ENCODE measurements around the gene DACH1. TPM values are rescaled to one million over a fixed set of nuclear protein-coding genes. Genes with fewer than 3 reads are reported as not detected.
"Not testable (repeated sequence)": the region's sequence is repeated elsewhere in the genome, so short reads cannot be mapped to it uniquely, and the experiment has no call there.

The DACH1 gene
- total RNA-seq, 1 experiment from 2014 or later: not detected

DNA sequence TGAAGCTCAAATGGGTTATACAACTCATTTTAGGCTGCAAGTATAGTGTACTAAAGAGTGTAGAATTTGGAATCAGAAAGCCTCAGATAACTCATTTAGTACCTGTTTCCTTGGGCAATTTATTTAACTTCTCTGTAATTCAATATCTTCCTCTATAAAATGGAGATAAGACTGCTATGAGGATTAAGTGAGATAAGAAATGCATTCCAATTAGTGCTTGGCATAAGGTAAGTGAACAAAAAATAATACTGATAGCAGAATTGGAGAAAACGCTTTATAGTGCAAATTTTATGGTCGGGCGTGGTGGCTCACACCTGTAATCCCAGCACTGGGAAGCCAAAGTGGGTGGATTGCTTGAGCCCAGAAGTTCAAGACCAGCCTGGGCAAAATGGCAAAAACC, 25.0 kb downstream of the DACH1 start:
- no peak for DNase-seq (ENCODE audit: low read depth)
- in situ Hi-C loops (cut with HindIII; ENCODE audit: low pct_unique_long_range_greater_than_20kb, low sequenced_read_pairs): no loop called here

GRCh38 chr13:71838842-71839241, 28.2 kb downstream of the DACH1 start:
- in situ Hi-C loops (cut with HindIII; ENCODE audit: low pct_unique_long_range_greater_than_20kb, low sequenced_read_pairs): no loop called here
- peak; percentile 10 for DNase-seq (ENCODE audit: low read depth)

GRCh38 chr13:71837582-71837981, 29.4 kb downstream of the DACH1 start:
- in situ Hi-C loops (cut with HindIII; ENCODE audit: low pct_unique_long_range_greater_than_20kb, low sequenced_read_pairs): not testable (repeated sequence)

GRCh38 chr13:71831716-71832115, 35.3 kb downstream of the DACH1 start:
- in situ Hi-C loops (cut with HindIII; ENCODE audit: low pct_unique_long_range_greater_than_20kb, low sequenced_read_pairs): no loop called here

More at GRCh38 chr13:71837582-71837981, 29.4 kb downstream of the DACH1 start:
- not testable (repeated sequence) for DNase-seq (ENCODE audit: low read depth)

DNA sequence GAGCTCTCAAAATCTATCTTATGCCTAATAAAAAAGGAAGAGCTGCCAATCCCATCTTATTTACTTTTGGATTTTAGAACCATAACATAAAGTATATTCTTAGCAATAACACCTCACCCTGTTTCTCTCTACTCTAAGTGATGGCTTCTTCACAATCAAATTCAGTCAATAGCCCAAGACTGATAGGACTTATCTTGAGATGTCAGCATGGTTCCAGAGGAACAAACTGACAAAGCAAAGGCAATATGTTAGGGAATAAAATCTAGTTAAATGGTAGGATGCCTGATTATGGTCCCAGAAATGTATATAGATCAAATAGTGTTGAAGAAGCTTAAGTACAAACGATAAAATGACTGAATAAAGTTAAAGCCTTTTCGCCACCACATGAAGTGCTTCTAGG, 36.3 kb downstream of the DACH1 start:
- no peak for DNase-seq (ENCODE audit: low read depth)

More at GRCh38 chr13:71831716-71832115, 35.3 kb downstream of the DACH1 start:
- DNase-seq (ENCODE audit: low read depth): no peak

DNA sequence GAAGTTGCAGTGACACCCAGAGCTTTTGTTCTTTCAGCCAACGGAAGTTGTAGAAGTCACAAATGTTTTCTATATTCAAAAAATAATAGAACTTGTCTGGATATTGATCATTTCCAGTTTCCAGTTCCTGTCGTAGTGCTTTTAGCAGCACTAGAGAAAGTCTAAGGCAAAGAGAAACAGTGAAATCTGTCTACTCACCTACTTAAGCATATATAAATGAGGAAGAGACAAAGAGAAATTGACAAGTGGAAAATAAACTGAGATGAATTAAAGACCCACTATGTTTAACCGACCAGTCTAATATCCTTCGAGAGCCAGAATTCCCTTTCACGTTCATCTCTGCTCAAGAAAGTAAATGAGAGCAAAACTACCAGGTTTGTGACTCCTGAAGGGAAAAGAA, 36.7 kb downstream of the DACH1 start:
- in situ Hi-C loops (cut with HindIII; ENCODE audit: low pct_unique_long_range_greater_than_20kb, low sequenced_read_pairs): no loop called here
- DNase-seq (ENCODE audit: low read depth): no peak

More for the DNA sequence above, 36.3 kb downstream of the DACH1 start:
- in situ Hi-C loops (cut with HindIII; ENCODE audit: low pct_unique_long_range_greater_than_20kb, low sequenced_read_pairs): no loop called here

- no peak for DNase-seq (ENCODE audit: low read depth)
- in situ Hi-C loops (cut with HindIII; ENCODE audit: low pct_unique_long_range_greater_than_20kb, low sequenced_read_pairs): no loop called here
Measured at GRCh38 chr13:71829547-71829946, 37.5 kb downstream of the DACH1 start.

DNA sequence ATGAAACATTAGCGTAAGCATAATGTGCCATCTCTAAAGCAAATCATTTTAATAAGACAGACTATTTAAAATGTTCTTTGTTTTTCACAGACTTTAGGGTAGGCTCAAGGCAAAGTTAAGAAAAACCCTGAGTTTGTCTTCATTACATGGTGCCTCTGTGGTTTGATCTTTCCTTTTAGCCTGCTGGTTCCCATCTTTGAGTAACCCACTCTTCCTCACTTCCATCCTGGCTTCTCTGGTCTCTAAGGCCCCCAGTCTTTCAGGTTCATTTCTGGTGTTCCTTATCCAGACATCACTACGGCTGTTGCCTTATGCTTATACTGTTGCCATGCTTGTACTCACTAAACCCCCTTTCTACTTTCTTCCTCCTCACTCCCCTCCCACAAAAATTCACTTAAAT, 38.4 kb downstream of the DACH1 start:
- in situ Hi-C loops (cut with HindIII; ENCODE audit: low pct_unique_long_range_greater_than_20kb, low sequenced_read_pairs): no loop called here

DNA sequence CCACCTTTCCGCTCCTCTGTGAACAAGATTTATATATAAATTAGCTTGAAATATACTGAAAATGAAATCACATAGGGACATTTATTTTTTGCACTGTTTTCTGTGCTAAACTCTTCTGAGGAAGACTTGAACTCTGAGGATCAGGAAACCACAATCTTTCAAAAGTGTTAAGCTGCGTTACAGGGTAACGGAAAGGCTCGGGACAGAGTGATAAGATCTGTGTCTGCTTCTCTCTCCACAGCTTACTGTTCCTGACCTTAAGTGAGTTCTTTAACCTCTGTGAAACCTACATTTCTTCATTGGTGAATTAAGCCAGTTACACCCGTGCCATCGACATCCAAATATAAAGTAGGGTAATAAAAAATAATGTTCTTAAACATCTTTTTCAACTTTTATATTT, 38.9 kb downstream of the DACH1 start:
- in situ Hi-C loops (cut with HindIII; ENCODE audit: low pct_unique_long_range_greater_than_20kb, low sequenced_read_pairs): no loop called here
- no peak for DNase-seq (ENCODE audit: low read depth)

More for the DNA sequence above, 38.4 kb downstream of the DACH1 start:
- no peak for DNase-seq (ENCODE audit: low read depth)

GRCh38 chr13:71827241-71827640, 39.8 kb downstream of the DACH1 start:
- DNase-seq (ENCODE audit: low read depth): no peak
- in situ Hi-C loops (cut with HindIII; ENCODE audit: low pct_unique_long_range_greater_than_20kb, low sequenced_read_pairs): no loop called here

- in situ Hi-C loops (cut with HindIII; ENCODE audit: low pct_unique_long_range_greater_than_20kb, low sequenced_read_pairs): no loop called here
- no peak for DNase-seq (ENCODE audit: low read depth)
Measured at GRCh38 chr13:71820699-71821098, 46.3 kb downstream of the DACH1 start.

- in situ Hi-C loops (cut with HindIII; ENCODE audit: low pct_unique_long_range_greater_than_20kb, low sequenced_read_pairs): no loop called here
- no peak for DNase-seq (ENCODE audit: low read depth)
Measured at GRCh38 chr13:71817335-71817734, 49.7 kb downstream of the DACH1 start.

DNA sequence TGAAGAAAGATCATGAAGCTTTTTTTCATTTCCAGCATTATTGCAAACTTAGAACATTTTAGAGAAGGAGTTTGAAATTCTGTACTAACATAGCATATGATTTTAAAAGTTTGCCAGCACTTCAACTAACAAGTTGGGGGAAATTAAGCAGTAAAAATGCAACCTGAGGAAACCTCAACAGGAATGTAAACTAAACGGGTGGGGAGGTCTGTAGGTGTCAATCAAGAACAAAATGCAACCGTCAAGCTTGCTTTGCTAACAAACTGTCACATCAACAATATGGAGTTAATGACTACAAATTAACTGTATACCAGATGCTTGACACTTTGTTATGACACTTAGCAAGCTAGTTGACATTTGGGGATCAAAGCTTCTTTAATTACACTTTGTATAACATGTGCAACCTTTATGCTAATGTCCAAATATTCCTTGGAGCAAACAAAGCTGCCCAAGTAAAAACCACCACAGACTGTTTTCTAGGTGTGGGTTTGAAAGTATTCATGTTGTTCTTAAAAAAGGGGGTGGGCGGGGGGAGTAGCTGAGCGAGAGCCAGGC, 52.1 kb downstream of the DACH1 start:
- DNase-seq (ENCODE audit: low read depth): no peak
- in situ Hi-C loops (cut with HindIII; ENCODE audit: low pct_unique_long_range_greater_than_20kb, low sequenced_read_pairs): no loop called here

GRCh38 chr13:71813187-71813586, 53.8 kb downstream of the DACH1 start:
- in situ Hi-C loops (cut with HindIII; ENCODE audit: low pct_unique_long_range_greater_than_20kb, low sequenced_read_pairs): no loop called here
- no peak for DNase-seq (ENCODE audit: low read depth)

GRCh38 chr13:71811344-71811743, 55.7 kb downstream of the DACH1 start:
- in situ Hi-C loops (cut with HindIII; ENCODE audit: low pct_unique_long_range_greater_than_20kb, low sequenced_read_pairs): no loop called here
- no peak for DNase-seq (ENCODE audit: low read depth)

DNA sequence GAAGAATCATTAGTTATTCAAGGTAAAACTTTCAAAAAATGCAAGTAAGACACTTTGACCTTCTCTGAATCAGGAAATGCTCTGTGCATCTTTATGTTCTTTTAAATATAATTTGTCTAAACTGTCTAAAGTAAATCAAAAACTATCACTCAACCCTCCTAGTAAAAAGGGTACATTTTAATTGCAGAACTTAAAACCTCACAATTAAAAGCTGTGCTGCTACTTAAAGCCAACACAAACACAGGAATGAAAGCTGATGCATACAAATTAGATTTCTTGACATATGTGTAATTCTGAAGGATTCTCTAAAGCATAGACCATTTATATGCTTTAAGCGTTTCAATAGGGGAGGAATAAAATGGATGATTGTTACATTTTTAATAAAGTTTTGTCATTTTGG, 58.3 kb downstream of the DACH1 start:
- DNase-seq (ENCODE audit: low read depth): no peak
- in situ Hi-C loops (cut with HindIII; ENCODE audit: low pct_unique_long_range_greater_than_20kb, low sequenced_read_pairs): no loop called here

GRCh38 chr13:71806886-71807285, 60.1 kb downstream of the DACH1 start:
- DNase-seq (ENCODE audit: low read depth): no peak
- in situ Hi-C loops (cut with HindIII; ENCODE audit: low pct_unique_long_range_greater_than_20kb, low sequenced_read_pairs): no loop called here

DNA sequence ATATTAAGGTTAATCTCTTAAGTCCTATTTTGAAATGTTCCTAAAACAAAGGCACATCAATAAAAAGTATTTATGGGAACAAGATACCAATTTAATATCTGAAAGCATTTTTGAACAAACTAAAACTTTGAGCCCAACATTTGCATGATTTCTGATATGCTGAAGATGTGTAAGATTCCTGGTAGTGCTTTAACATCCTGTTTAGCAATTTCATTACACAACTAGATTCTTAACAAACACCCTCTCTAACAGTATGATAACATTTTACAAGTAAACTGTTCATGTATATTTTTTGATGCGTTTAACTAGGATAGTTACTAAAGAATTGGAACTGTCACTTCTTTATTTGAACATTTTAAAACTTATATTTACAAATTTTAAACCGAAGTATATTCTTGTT, 63.9 kb downstream of the DACH1 start:
- in situ Hi-C loops (cut with HindIII; ENCODE audit: low pct_unique_long_range_greater_than_20kb, low sequenced_read_pairs): no loop called here
- DNase-seq (ENCODE audit: low read depth): no peak

DNA sequence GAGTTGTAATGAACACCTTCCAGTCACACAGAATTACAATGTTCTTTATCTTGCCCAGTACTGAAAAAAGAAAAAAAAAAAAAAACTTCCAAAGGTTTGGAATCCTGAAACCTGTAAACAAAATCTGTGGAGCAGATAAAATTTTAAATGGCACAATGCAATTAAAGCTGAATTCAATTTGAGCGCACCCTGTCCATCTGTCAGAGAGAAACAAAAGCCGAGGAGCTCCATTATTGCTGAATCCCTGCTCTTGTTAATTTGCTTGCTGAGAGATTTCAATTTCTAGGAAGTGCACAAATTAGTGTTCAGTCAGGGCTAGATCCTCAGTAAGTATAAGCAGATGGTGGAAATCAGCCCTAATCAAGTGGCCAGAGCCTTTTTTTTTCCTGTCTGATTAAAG, 65.2 kb downstream of the DACH1 start:
- in situ Hi-C loops (cut with HindIII; ENCODE audit: low pct_unique_long_range_greater_than_20kb, low sequenced_read_pairs): no loop called here
- no peak for DNase-seq (ENCODE audit: low read depth)

DNA sequence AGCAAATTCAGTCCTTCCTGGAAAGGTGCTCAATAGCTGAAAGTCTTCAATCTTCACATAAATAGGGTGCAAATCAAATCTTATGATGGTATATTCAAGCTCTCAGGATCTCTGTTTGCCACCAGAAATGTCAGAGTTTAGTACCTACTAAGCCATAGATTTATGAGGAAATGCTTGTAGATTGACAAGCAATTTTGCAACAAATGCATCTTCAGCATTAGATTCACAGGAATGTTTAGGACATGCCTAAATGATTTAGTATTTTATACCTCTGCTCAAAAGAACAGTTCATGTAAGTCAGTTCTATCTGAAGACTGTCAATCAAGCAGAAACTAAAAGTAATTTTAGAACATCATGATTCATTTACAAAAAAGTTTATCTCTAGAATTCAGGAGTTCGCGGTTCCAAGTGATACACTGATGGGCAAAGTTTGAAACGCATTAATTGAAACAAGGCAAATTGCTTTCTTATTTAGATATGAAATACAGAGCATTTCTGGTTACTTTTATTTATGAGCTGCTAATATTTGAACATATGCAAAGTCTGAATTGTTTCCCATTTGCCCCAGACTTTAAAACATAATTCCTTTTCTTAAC, 65.7 kb downstream of the DACH1 start:
- in situ Hi-C loops (cut with HindIII; ENCODE audit: low pct_unique_long_range_greater_than_20kb, low sequenced_read_pairs): no loop called here
- no peak for DNase-seq (ENCODE audit: low read depth)

Measured in Caki2 (cell line).